Measurements from ENCODE around the gene ADGRL2.
"Not testable (repeated sequence)": the region's sequence is repeated elsewhere in the genome, so short reads cannot be mapped to it uniquely, and the experiment has no call there.

The ADGRL2 gene

GRCh38 chr1:81846630-81847029 lies 45.9 kb downstream of the ADGRL2 start:
- in situ Hi-C loops (cut with MboI; ENCODE audit: low sequenced_read_pairs): no loop called here

DNA sequence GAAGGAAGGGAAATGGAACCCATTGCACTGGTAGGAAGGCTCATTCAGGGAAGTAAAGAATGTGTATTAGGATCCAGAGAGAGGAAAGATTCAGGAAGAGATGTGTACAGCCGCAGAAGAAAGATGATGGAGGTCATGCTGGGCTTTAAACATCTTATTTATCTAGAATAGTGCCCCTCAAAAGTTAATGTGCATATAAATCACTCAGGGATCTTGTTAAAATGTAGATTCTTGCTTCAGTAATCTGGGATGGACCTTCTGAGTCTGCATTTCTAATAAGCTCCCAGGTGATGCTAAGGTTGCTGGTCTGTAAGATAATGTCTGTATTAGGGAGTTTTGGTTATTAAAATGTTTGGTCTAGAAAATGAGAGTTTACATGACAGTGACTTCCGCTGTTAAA lies 46.3 kb downstream of the ADGRL2 start:
- in situ Hi-C loops (cut with MboI; ENCODE audit: low sequenced_read_pairs): no loop called here

DNA sequence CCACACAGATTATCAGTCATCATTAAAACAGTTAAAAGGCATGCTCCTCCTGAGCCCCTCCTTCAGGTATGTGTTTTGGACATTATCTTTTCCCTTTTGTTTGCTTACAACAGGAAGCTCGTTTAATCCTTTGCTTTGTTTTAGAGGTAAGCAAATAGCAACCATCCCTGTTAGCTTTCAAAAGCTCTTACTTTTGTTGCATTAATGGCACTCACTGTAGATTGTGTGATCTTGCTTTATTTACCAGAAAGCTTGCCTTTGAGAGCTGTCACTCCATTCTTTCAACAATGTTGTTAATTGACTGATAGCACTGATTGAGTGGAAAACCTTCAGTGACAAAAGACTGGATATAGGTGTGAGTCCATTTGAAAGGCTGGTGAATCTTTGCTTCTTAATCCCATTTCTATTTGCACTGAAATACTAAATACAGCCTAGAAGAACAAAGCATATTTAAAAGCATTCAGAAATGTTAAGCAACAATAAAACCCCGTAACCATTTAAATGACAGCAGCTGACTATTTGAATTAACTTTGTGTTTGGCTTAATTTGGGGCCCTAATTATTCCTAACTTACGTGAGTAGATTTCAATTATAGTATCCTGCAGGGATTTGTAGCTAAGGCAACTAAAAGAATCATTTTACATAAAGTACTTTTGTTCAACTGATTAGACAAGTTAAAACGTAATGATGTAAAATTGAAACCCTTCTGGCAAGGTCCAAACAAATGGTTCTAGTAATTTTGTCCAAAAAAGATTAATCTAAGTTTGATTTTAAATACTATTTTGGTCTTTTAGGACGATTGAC lies 48.3 kb downstream of the ADGRL2 start:
- in situ Hi-C loops (cut with MboI; ENCODE audit: low sequenced_read_pairs): no loop called here

DNA sequence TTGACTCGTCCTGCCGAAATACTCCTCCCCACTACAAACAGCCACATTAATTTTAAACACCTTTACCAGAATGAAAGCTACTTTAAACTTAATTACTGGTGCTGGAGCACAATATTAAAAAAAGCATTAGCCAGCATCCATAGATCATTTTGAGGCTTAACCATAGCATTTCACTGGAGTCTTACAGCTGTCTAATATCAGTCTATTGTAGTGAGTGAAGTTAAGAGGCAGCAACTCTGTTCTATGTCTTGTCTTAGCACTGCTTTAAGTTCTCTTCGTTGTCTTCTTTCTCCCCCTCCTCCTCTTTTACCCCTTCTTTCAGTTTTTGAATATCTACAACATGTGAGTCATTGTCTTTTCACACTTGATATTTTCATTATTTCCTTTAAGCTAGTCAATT lies 49.3 kb downstream of the ADGRL2 start:
- in situ Hi-C loops (cut with MboI; ENCODE audit: low sequenced_read_pairs): no loop called here

- in situ Hi-C loops (cut with MboI; ENCODE audit: low sequenced_read_pairs): no loop called here
Measured at GRCh38 chr1:81850495-81850894, 49.8 kb downstream of the ADGRL2 start.

- in situ Hi-C loops (cut with MboI; ENCODE audit: low sequenced_read_pairs): no loop called here
Measured at GRCh38 chr1:81851217-81851616, 50.5 kb downstream of the ADGRL2 start.

- in situ Hi-C loops (cut with MboI; ENCODE audit: low sequenced_read_pairs): no loop called here
Measured at GRCh38 chr1:81852961-81853360, 52.2 kb downstream of the ADGRL2 start.

- in situ Hi-C loops (cut with MboI; ENCODE audit: low sequenced_read_pairs): no loop called here
Measured at GRCh38 chr1:81867235-81867634, 66.5 kb downstream of the ADGRL2 start.

GRCh38 chr1:81869307-81869706 lies 68.6 kb downstream of the ADGRL2 start:
- in situ Hi-C loops (cut with MboI; ENCODE audit: low sequenced_read_pairs): no loop called here

- in situ Hi-C loops (cut with MboI; ENCODE audit: low sequenced_read_pairs): not testable (repeated sequence)
Measured at GRCh38 chr1:81871091-81871490, 70.4 kb downstream of the ADGRL2 start.

GRCh38 chr1:81873946-81874345 lies 73.2 kb downstream of the ADGRL2 start:
- in situ Hi-C loops (cut with MboI; ENCODE audit: low sequenced_read_pairs): no loop called here

GRCh38 chr1:81874461-81874860 lies 73.7 kb downstream of the ADGRL2 start:
- in situ Hi-C loops (cut with MboI; ENCODE audit: low sequenced_read_pairs): no loop called here

DNA sequence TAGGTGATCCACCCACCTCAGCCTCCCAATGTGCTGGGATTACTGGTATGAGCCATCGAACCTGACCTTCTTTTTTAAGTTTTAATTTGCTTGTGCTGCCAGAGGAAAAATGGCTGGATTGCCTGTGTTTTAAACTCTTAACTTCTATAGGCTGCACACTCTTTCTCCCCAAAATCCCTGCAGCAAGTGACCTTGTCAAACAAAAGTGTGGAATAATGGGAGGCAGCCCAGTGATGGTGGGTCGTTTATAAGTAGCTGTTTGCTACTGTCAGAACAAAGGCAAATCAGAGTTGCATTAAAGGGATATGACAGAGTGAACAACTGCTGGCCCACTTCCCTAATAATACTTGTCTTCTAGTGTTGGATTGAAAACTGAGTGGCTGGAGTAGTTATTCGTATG lies 74.2 kb downstream of the ADGRL2 start:
- in situ Hi-C loops (cut with MboI; ENCODE audit: low sequenced_read_pairs): no loop called here

GRCh38 chr1:81876901-81877733 lies 76.4 kb downstream of the ADGRL2 start:
- in situ Hi-C loops (cut with MboI; ENCODE audit: low sequenced_read_pairs): no loop called here

- in situ Hi-C loops (cut with MboI; ENCODE audit: low sequenced_read_pairs): no loop called here
Measured at GRCh38 chr1:81877940-81878339, 77.2 kb downstream of the ADGRL2 start.

DNA sequence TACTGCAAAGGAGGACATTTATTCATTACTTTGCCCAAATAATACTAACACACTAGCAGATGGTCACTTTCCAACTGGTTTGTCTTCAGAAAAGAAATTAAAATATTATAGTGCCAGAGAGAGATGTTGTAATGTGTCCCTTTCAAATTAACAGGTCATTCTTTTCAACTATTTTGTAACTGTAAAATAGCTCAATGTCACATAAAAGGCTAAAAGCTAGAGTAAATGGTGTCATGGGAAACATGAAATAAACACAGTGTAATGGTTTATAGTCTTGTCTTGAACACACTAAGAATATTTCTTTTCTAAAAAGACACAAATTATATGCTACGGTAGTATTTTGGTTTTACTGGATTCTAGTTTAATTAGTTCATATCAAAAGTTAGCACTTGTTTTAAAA lies 77.8 kb downstream of the ADGRL2 start:
- in situ Hi-C loops (cut with MboI; ENCODE audit: low sequenced_read_pairs): no loop called here

- in situ Hi-C loops (cut with MboI; ENCODE audit: low sequenced_read_pairs): no loop called here
Measured at GRCh38 chr1:81880781-81881180, 80.0 kb downstream of the ADGRL2 start.

DNA sequence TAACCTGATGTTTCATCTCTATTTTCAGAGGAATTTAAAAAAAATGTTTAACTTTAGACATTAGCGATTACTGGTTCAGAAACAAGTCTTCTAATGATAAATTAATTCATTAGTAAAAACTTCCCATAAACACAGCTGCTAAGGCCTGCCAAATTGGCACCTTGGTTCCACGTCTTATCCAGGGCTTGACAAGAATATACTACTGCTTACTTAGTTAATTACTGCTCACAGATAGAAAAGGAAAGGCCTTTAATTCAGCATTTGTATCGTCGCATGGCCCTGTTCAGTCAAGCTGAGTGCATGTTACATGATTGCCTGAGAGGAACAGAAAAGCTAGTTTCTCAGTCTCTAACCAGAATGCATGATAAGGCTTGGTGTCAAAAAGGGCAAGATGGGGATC lies 84.6 kb downstream of the ADGRL2 start:
- in situ Hi-C loops (cut with MboI; ENCODE audit: low sequenced_read_pairs): no loop called here

- in situ Hi-C loops (cut with MboI; ENCODE audit: low sequenced_read_pairs): not testable (repeated sequence)
Measured at GRCh38 chr1:81886292-81886691, 85.6 kb downstream of the ADGRL2 start.

DNA sequence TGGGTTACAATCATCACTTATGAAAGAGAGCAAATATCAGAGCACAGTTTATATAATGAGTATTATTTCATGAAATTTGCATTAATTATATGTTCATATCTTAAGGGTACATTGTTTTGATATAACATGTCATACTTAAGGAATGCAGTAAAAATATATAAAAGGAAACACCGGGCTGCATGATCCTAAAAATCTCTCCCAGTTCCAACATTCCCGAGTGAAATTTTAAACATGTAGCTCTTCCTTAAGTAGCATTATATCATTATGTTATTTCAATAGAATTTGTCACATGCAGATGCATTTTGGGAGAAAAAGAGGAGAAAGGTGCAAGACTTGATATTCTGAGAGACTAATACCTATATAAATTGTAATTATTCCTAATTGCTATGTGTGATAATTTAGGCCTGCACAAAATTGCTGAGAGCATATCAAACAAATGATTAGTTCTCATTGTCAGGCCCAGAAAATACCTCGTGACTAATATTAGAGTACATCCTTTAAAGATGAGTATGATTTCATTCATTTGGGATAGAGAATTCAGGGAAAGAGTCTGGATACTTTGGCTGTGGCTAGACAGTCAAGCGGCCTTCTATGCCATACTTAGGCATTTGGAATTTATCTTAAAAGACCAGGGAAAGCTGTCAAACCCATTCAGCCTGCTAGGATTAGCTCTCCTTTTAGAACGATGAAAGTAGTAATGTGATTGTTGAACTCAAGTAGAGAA lies 86.8 kb downstream of the ADGRL2 start:
- in situ Hi-C loops (cut with MboI; ENCODE audit: low sequenced_read_pairs): no loop called here

DNA sequence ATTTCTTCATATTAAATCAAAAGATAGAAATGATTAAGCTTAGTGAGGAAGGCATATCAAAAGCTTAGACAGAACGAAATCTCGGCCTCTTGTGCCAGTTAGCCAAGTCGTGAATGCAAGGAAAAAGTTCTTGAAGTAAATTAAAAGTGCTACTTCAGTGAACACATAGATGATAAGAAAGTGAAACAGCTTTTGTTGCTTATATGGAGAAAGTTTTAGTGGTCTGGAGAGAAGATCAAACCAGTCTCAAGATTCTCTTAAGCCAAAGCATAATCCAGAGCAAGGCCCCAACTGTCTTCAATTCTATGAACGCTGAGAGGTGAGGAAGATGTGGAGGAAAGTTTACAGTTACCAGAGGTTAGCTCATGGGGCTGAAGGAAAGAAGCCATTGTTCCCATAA lies 88.4 kb downstream of the ADGRL2 start:
- in situ Hi-C loops (cut with MboI; ENCODE audit: low sequenced_read_pairs): no loop called here

DNA sequence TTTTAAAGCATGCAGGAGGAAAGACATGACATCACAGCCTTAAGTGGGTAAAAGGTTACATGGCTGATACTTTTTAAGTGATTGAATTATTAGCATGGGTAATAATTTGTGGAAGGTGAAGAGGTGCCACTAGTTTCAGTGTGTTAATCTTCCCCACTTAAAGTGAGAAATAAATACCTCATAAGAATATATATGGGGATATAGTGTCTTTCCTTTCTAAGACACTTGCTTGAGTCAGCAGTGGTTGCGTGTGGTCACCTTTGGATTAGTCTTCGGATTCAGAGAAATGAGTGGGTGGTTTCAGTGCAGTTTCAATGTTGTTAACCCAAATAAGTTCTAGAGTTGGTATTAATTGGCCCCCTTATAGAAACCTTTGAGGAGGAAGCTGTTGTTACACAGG lies 94.1 kb downstream of the ADGRL2 start:
- in situ Hi-C loops (cut with MboI; ENCODE audit: low sequenced_read_pairs): no loop called here
